HG03095 (cell line): ENCODE data around the gene TGFBR2.

Experiments
- ATAC-seq: cut with Tn5 transposase; IDR thresholded peaks from one replicate; pipeline ENCODE4 v1.9.1; 2021; ENCODE audit warnings: moderate library complexity; ENCODE audit not compliant: unreplicated experiment

Gene TGFBR2

DNA sequence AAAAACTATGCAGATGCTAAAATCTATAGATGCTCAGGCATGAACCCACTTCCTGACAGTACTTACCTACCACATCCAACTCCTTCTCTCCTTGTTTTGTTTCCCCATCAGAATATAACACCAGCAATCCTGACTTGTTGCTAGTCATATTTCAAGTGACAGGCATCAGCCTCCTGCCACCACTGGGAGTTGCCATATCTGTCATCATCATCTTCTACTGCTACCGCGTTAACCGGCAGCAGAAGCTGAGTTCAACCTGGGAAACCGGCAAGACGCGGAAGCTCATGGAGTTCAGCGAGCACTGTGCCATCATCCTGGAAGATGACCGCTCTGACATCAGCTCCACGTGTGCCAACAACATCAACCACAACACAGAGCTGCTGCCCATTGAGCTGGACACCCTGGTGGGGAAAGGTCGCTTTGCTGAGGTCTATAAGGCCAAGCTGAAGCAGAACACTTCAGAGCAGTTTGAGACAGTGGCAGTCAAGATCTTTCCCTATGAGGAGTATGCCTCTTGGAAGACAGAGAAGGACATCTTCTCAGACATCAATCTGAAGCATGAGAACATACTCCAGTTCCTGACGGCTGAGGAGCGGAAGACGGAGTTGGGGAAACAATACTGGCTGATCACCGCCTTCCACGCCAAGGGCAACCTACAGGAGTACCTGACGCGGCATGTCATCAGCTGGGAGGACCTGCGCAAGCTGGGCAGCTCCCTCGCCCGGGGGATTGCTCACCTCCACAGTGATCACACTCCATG is 65.3 kb downstream of the TGFBR2 start:
- no peak for ATAC-seq

GRCh38 chr3:30672287-30672735 is 65.9 kb downstream of the TGFBR2 start:
- no peak for ATAC-seq

- no peak for ATAC-seq
These were observed 66.6 kb downstream of the TGFBR2 start for GRCh38 chr3:30672959-30673358.

GRCh38 chr3:30673425-30674341 is 67.3 kb downstream of the TGFBR2 start:
- no peak for ATAC-seq

DNA sequence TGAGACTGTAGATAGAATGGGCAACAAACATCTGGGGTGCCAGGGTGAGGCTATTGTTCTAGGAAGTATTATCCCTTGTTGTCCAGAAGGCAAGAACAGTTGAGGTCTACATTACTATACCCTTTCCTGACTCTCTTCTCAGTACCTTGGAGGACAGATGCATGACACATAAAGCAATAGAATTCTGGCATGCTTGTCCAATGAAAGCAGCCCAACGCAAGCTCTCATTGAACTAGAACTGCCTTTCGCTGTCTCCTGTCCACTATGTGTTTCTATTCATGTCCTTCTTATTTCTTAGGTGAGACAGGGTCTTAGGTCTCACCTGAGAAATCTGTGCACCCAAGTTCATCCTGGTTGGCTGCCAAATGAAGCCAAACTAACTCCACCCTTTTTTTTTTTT is 68.6 kb downstream of the TGFBR2 start:
- no peak for ATAC-seq

GRCh38 chr3:30675774-30676173 is 69.4 kb downstream of the TGFBR2 start:
- no peak for ATAC-seq

DNA sequence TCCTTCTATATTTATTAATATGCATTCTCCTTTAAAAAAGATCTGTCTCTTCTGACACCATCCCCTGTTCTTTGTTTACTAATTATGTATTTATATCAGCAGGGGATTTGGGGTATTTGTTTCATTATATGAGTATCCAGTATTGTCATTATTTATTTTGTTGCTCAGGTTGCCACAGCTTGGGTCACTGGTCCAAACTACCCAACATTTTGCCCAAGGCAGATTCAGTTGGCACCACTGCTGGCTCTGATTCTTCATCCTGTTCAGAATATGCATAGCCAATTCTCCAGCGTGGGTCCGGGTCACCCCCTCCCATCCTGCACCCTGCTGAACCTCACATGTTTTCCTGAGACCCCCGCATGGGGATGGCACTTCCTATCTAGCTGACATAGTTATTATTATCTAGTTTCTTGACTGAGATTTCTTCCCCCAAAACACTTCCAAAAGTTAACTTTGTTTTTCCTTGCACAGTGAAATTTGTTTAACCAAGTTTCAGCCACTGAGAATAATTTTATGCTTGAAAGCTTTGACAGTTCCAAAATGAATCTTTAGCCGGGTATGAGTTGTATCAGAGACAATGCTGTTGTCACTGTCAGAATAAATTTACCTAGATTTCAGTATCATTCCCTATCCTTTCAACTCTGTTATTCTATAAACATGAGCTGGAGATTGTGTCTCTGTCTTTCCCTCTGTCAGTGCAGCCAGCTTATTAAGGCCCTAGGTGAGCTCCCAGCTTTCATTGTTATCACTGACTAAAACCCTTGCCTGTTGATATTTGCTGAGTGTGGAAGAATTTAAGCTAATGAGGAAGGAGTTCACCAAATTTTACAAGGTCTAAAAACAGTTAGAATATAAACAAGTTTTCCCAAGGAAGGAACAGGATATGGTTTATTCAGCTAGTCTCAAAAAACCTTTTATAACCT is 70.3 kb downstream of the TGFBR2 start:
- no peak for ATAC-seq

GRCh38 chr3:30677347-30677685 is 70.9 kb downstream of the TGFBR2 start:
- no peak for ATAC-seq

DNA sequence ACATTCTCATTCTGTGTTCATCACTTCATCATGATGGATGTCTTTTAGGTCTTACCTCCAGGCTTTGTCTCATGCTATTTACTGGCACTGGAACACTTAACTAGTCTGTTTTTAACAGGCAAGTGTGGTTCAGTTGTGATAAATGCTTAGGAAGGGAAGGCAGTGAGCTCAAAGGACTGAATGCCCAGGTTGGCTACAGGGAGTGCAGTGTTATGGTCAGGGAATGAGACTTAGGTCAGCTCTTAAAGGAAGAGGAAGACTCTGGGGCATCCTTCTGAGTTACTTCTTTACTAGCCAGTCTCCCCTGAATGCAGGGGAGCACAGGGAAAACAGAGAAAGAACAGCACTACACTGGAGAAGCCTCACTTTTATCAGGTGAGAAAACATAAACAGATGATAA is 72.6 kb downstream of the TGFBR2 start:
- no peak for ATAC-seq

- ATAC-seq = no peak
These were observed 74.6 kb downstream of the TGFBR2 start for GRCh38 chr3:30680789-30681648.

GRCh38 chr3:30681649-30682211 is 75.3 kb downstream of the TGFBR2 start:
- ATAC-seq = no peak

DNA sequence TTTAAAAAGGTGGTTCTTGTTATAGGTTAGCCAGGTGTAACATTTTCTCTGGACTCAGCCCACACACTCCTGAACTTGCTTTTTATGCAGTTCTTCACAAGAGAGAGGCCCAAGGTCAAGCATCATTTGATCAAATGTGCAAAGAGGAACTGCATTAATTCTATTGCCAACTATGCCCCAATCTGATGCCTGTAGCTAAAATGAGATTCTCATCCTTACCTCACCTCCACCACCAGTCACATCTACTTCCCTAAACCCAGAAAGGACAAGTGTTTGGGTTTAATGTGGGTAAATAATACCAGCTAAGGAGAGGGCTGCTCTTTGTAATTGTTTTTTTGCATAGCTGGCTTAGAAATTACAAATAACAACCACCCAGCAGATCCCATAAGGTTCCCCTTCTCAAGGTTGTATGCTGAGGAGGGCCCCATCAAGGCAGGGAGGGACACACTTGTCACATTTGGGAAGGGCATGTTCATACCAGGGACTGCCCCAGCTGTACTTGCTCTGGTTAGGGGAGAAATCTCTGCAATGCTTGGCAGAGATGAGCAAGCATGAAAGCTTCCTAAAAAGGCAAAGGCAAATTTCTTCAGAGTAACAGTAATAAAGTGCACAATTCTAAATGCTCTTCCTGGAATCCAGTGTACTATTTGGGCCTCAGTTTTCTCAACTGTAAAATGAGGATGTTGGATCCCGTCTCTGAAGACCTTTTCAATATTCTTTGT is 76.2 kb downstream of the TGFBR2 start:
- ATAC-seq = no peak

DNA sequence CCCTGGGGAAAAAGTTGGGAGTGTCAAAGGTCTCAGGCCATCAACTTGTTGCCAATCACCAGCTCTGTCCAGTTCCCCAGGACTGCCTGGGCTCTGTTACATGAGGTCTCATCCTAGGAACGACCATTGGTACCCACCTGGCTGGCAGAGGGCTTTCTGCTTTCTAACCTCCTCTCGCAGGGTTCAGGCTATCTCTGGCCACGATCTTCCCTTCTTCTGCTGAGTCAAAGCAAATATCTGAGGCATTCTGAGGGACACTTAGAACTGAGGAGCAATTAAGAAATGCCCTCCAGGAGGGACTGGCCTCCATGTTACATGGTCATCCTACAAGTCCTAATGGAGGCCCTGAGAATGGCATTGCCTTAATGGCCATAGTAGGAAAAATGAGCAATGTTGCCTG is 77.4 kb downstream of the TGFBR2 start:
- ATAC-seq = no peak

DNA sequence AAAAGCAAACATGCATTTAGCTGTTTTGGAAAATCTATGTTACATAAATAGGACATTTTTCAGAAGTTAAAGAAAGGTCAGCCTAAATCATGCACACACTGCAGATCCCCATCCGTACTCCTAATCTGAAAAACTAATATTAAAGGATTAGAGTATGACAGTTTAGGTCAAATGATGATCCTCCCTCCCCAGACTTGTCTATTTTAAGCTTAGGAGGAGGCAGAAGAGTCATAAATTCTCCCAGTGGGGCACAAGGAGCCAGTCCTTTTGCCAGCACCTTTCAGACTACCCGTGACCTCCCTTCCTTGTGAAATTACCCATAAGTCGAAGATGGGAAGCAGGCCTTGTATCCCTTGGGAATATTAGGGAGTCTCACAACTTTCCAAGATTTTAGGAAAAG is 78.0 kb downstream of the TGFBR2 start:
- no peak for ATAC-seq

- ATAC-seq = no peak
These were observed 78.9 kb downstream of the TGFBR2 start for GRCh38 chr3:30685267-30685667.

GRCh38 chr3:30686176-30686575 is 79.8 kb downstream of the TGFBR2 start:
- ATAC-seq = no peak

DNA sequence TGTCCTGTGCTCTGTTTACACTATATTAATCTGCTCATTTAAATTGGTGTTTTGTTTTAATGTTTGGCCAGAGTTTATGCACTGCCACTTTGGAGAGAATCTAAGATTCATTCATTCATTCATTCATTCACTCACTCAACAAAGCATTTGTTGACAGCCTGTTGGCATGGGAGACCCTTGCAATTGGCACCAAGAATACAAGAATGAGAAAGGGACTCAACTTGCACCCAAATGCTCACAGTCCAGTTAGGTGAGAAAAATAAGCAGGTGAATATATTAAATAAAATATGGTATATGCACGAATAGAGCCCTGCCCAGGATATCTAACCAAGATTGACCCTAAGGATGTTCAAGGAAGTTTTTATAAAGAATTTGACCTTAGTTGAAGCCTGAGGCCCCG is 80.4 kb downstream of the TGFBR2 start:
- no peak for ATAC-seq

GRCh38 chr3:30687930-30688570 is 81.6 kb downstream of the TGFBR2 start:
- no peak for ATAC-seq
